ENCODE measurements around the gene FAM200A. TPM values are rescaled to one million over a fixed set of nuclear protein-coding genes. Genes with fewer than 3 reads are reported as not detected.

Gene FAM200A
- total and polyA plus RNA-seq, 2 of the 4 experiments (the other 2 are of a cell fraction): 5.9 to 6.0 TPM

- no peak overlapping the region for H3K23ac ChIP-seq (ENCODE audit: low read depth, low read length)
- no peak for ATAC-seq (ENCODE audit: low read depth)
- no peak overlapping the region for H3K4ac ChIP-seq (ENCODE audit: low read depth, low read length)
- no peaks in the 10 kb centered on the region for H3K4me1 ChIP-seq (ENCODE audit: control insufficient read depth, insufficient read depth, low read length)
- intact Hi-C loops (cut with micrococcal nuclease): no loop called here
- peaks cover 52% of the 10 kb centered on the region for H3K36me3 ChIP-seq (ENCODE audit: control insufficient read depth, insufficient read depth, low read length)
- ChIA-PET CTCF (no interaction called here), POLR2A (ENCODE audit: unreplicated experiment) (no interaction called here)
- no peak overlapping the region for H3K27ac ChIP-seq (ENCODE audit: insufficient read depth, low read length)
- no peak overlapping the region for H2BK15ac ChIP-seq (ENCODE audit: low read depth, low read length)
- BruUV-seq (replicated peaks): no TSS peak
- no peak overlapping the region for H3K4me2 ChIP-seq (ENCODE audit: low read depth, low read length)
- no peak overlapping the region for H3K9ac ChIP-seq (ENCODE audit: low read depth, low read length)
- no peak overlapping the region for H4K5ac ChIP-seq (ENCODE audit: low read depth, low read length)
- peak overlapping the region; percentile 30 for H2AK9ac ChIP-seq (replicated peaks; ENCODE audit: low read depth, low read length, poor library complexity)
- in situ Hi-C loops (cut with MboI; ENCODE audit: low sequenced_read_pairs): no loop called here
- H3K4me3 ChIP-seq (ENCODE audit: insufficient read depth, low read depth, low read length): no peak overlapping the region
- DNase-seq: no peak
- H2BK5ac ChIP-seq (ENCODE audit: low read depth, low read length, poor library complexity, severe bottlenecking): no peak overlapping the region
- no peak overlapping the region for H2BK120ac ChIP-seq (ENCODE audit: low read depth, low read length)
- no peak overlapping the region for H2AK5ac ChIP-seq (ENCODE audit: low read depth, low read length)
- H2BK20ac ChIP-seq (ENCODE audit: low read depth, low read length): no peak overlapping the region
- H4K91ac ChIP-seq (ENCODE audit: insufficient read depth, low read depth, low read length): no peak overlapping the region
- no peak overlapping the region for H3K18ac ChIP-seq (ENCODE audit: low read depth, low read length)
- no peak overlapping the region for H3K56ac ChIP-seq (ENCODE audit: extremely low read depth, insufficient read depth, low read length)
- no peak overlapping the region for H2AFZ ChIP-seq (replicated peaks; ENCODE audit: low read length, poor library complexity)
- no peak overlapping the region for H3K14ac ChIP-seq (replicated peaks; ENCODE audit: low read depth, low read length)
- H4K20me1 ChIP-seq (ENCODE audit: insufficient read depth, low read length): no peaks in the 10 kb centered on the region
- H3K27me3 ChIP-seq (ENCODE audit: control insufficient read depth, insufficient read depth, low read length): no peaks in the 10 kb centered on the region
- WGBS, 2 experiments (ENCODE audit: extremely low coverage in 2 of 2, insufficient read length in 1 of 2): 98% methylated on average over 9 of the region's 12 CpGs; no CpG with 5 or more reads in 1 of the 2 experiments
- peaks cover 5 to 19% of the 10 kb centered on the region in 2 experiments; a peak in 2 of 4 replicates for H3K79me1 ChIP-seq (ENCODE audit: low read depth in 1 of 2, low read length in 2 of 2)
- H3K9me3 ChIP-seq (ENCODE audit: control insufficient read depth, insufficient read depth, low read length): peaks cover 68% of the 10 kb centered on the region
- dilution Hi-C loops (cut with HindIII; ENCODE audit: low sequenced_read_pairs, unreplicated experiment): no loop called here
- no peak overlapping the region for H4K8ac ChIP-seq (ENCODE audit: low read depth in 2 of 2, low read length in 2 of 2)
- H3K9me1 ChIP-seq (ENCODE audit: insufficient read depth, low read length): no peaks in the 10 kb centered on the region
- TF ChIP-seq RCOR1 (IDR thresholded peaks at IDR 0.05; ENCODE audit: insufficient replicate concordance, low read length): peak; percentile 73
- TF ChIP-seq BHLHE40 (IDR thresholded peaks at IDR 0.05; ENCODE audit: low read depth, low read length): no peak
Observed at GRCh38 chr7:99531354-99531765, 20.6 kb downstream of the FAM200A start.

Data from IMR-90 (cell line).